Colonic mucosa (tissue), 4 donors: ENCODE data around the gene GAB2. TPM values are rescaled to one million over a fixed set of nuclear protein-coding genes. Genes with fewer than 3 reads are reported as not detected.

Experiments
- DNase-seq: peaks from one replicate; pipeline ENCODE4 v3.0.0-alpha.2; 2020
- H3K27ac ChIP-seq: fragments of 200-600 bp; one replicate; pipeline ENCODE4 v1.8.0; 2021
- H3K27me3 ChIP-seq: fragments of 200-600 bp; one replicate; pipeline ENCODE4 v1.8.0; 2021
- H3K36me3 ChIP-seq: fragments of 200-600 bp; one replicate; pipeline ENCODE4 v1.8.0; 2021
- H3K4me1 ChIP-seq: fragments of 200-600 bp; one replicate; pipeline ENCODE4 v1.8.0; 2021; ENCODE audit warnings: mild to moderate bottlenecking
- H3K4me3 ChIP-seq: fragments of 200-600 bp; one replicate; pipeline ENCODE4 v1.8.0; 2021
- H3K9ac ChIP-seq, 2 donors: one replicate each; pipeline ENCODE4 v1.7.0; 2013; ENCODE audit warnings: control low read depth in 2 of 2, low read depth in 2 of 2, low read length in 2 of 2
- H3K9me3 ChIP-seq: fragments of 200-600 bp; one replicate; pipeline ENCODE4 v1.8.0; 2021
- intact Hi-C: fragments of 100-400 bp; cut with DNase I; formaldehyde crosslinking; loops from one replicate; pipeline ENCODE4 v1.14.1; 2022
- total RNA-seq, 2 donors: library from RNA; stranded (reverse); fragmentation: NEBNext Ultra II Directional in 1 of 2; extraction: Animal tissue kit (Norgen Biotek cat#: 25700) in 1 of 2; gene quantifications; one replicate each; pipeline ENCODE4 v1.2.1, GENCODE V29; 2021
- TF ChIP-seq, protein P1 (sequence below): fragments of 200-600 bp; IDR thresholded peaks from one replicate; pipeline ENCODE4 v1.8.0; 2022; ENCODE audit warnings: antibody characterized with exemption, mild to moderate bottlenecking
- donor health status: healthy.
- donor health status: DM: no; HTN: no; CAD: no.
- donor health status: DM: no; HTN: no; CAD: no.

GAB2 gene
- total RNA-seq, 2 donors from 2014 or later: 20.0 to 21.1 TPM

DNA sequence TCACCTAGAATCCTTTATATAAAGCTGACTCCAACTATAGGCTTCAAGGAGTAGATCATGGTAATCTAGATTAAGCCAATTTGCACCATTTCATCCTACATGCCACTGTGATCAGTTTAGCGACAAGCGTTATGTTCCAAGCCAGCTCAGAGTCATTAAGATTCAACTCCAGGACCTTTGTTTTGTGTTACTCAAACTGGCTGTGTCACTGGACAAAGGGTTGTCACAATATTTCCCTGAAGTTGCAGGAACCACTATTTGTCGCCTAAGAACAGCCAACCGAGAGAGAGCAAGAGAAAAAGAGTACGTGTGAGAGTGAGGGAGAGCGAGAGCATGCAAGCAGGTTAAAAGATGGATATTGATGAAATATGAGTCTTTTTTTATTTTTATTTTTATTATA, 124.1 kb downstream of the GAB2 start:
- Histone ChIP-seq H3K9me3 (no peaks in the 10 kb centered on the region), H3K27ac (no peak overlapping the region), H3K4me1 (no peaks in the 10 kb centered on the region), H3K4me3 (no peak overlapping the region), H3K36me3 (no peaks in the 10 kb centered on the region), H3K9ac (no peak overlapping the region), H3K27me3 (no peaks in the 10 kb centered on the region)
- no peak for DNase-seq
- TF ChIP-seq, protein P1, sequence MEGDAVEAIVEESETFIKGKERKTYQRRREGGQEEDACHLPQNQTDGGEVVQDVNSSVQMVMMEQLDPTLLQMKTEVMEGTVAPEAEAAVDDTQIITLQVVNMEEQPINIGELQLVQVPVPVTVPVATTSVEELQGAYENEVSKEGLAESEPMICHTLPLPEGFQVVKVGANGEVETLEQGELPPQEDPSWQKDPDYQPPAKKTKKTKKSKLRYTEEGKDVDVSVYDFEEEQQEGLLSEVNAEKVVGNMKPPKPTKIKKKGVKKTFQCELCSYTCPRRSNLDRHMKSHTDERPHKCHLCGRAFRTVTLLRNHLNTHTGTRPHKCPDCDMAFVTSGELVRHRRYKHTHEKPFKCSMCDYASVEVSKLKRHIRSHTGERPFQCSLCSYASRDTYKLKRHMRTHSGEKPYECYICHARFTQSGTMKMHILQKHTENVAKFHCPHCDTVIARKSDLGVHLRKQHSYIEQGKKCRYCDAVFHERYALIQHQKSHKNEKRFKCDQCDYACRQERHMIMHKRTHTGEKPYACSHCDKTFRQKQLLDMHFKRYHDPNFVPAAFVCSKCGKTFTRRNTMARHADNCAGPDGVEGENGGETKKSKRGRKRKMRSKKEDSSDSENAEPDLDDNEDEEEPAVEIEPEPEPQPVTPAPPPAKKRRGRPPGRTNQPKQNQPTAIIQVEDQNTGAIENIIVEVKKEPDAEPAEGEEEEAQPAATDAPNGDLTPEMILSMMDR: no peak
- intact Hi-C loops: no loop called here

DNA sequence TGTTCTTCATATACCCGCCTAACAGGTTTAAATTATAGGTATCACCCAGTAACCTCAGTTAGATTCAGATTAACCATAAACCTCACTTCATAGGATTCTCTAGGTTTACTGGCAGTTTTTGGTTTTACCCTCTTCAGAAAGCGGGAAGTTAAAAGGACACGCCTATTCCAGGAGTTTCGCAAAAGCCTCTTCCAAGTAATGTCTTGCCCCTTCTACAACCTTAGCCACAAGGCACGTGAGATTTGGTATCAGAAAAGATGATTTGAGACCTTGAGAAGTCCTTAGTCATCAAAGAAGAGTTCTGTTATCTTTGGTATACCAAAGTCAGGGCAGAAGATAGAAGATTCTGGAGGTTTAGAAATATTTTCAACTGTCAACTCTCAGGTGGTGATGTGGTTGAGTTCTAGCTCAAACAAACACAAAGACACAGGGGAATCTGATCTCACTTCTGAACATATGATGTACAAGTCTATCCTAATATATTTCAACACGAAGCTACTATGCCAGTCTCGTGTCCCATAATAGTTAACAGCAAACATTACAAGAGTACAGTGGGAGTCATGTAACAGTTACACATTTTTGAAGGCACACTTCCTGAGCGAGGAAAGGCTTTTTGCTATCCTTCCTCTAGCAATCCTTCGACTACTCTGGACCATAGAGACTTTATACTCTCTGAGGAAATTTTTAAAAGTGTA, 125.4 kb downstream of the GAB2 start:
- H3K4me3 ChIP-seq: no peak overlapping the region
- H3K9ac ChIP-seq: no peak overlapping the region
- H3K9me3 ChIP-seq: no peaks in the 10 kb centered on the region
- DNase-seq: no peak
- TF ChIP-seq, protein P1: no peak
- intact Hi-C loops: no loop called here
- no peaks in the 10 kb centered on the region for H3K27me3 ChIP-seq
- H3K27ac ChIP-seq: no peak overlapping the region
- no peaks in the 10 kb centered on the region for H3K36me3 ChIP-seq
- H3K4me1 ChIP-seq: no peaks in the 10 kb centered on the region

DNA sequence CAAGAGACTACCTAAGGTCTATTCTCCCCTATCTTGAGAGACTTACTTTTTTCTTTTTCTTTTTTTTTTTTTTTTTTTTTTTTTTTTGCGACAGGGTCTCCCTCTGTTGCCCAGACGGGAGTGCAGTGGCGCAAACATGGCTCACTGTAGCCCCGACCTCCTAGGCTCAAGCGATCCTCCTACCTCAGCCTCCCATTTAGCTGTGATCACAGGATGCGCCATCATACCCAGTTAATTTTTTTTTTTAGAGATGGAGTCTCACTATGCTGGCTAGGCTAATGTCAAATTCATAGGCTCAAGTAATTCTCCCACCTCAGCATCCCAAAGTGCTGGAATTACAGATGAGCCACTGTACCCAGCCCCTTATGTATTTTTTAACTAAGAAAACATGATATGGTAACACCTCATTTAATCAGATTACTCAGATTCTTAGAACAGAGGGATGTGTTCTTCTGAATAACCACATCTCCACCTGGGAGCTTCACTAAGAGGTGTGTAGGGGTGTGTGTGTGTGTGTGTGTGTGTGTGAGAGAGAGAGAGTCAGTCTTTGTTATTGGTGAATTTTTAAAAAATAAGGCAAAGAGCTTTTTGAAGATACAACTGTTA, 126.0 kb downstream of the GAB2 start:
- no peak overlapping the region for H3K27ac ChIP-seq
- no peaks in the 10 kb centered on the region for H3K4me1 ChIP-seq
- H3K36me3 ChIP-seq: no peaks in the 10 kb centered on the region
- H3K9me3 ChIP-seq: no peaks in the 10 kb centered on the region
- H3K27me3 ChIP-seq: no peaks in the 10 kb centered on the region
- DNase-seq: no peak
- TF ChIP-seq, protein P1: no peak
- no peak overlapping the region for H3K9ac ChIP-seq
- H3K4me3 ChIP-seq: no peak overlapping the region
- intact Hi-C loops: no loop called here

DNA sequence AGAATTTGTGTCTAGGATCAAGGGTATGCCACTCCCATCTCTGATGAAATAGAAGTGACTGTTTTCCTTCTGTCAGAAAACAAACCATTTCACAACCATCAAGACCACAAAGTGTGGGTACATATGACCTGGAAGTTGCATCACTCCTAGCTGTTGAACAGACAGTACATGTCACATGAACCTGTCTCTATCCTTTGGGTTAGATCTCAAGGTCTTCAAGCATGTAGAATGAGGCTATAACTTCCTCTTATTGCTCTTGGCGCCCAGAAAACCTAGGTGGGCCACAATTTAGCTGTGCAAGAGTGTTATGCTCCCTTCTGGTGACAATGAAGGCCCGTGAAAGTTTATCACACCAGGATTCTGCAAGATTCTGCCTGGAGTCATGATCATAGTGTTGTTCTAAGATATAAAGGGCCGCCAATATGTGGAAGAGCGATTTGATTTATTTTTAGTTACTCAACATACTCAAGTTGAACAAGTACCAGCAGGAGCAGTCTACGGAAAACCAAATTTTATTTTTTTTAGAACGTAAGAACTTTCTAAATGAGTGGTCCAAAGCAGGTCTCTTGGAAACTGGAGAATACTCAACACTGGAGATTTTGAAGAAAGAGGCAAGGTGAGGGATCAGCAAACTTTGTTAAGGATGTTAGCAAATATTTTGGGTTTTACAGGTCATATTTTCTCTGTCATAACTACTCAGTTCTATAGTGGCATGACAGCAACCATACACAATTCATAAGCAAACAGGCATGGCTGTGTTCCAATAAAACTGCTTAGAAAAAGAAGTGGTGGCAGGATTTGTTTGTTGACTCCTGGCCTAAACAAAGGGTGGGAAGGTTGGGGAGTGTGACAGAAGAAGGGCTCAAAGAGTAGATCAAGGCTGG, 127.1 kb downstream of the GAB2 start:
- Histone ChIP-seq H3K4me1 (no peaks in the 10 kb centered on the region), H3K9ac (no peak overlapping the region), H3K36me3 (no peaks in the 10 kb centered on the region), H3K27ac (no peak overlapping the region), H3K27me3 (no peaks in the 10 kb centered on the region), H3K9me3 (no peaks in the 10 kb centered on the region), H3K4me3 (no peak overlapping the region)
- no peak for DNase-seq
- TF ChIP-seq, protein P1: no peak
- intact Hi-C loops: no loop called here

DNA sequence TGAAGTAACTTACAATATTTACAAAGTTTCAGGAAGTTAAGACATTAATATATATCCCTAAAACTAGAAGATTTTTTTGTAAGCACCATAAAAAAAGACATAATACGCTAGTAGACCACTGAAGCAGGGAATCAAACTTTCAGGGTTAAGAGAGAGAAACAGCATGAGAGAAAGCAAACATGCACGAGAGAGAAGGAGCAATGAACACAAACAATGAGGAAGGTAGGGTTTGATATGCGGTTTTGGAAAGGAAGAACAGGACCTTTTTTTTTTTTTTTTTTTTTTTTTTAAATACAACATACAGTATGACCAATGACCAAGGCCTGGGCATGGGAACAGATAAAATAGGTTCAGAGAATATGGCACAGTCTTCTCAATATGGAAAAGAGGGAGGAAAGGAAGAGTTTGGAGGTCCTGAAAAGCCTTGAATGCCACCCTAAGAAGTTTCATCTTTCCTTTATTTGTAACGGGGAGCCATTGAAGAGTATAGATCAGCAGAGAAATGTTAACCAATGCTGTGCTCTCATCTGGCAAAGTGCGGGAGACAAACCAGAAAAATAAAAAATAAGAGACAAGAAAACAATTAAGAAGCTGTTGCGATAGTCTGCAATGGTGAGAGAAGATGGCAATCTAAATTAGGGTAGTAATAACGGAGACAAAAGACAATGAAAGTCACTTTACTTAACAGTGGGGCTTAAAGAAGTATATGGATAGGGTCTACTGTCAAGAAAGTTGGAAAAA, 127.9 kb downstream of the GAB2 start:
- H3K36me3 ChIP-seq: no peaks in the 10 kb centered on the region
- TF ChIP-seq, protein P1: no peak
- no peak overlapping the region for H3K4me3 ChIP-seq
- no peak overlapping the region for H3K27ac ChIP-seq
- H3K4me1 ChIP-seq: no peaks in the 10 kb centered on the region
- DNase-seq: no peak
- H3K9ac ChIP-seq: no peak overlapping the region
- intact Hi-C loops: no loop called here
- H3K9me3 ChIP-seq: no peaks in the 10 kb centered on the region
- no peaks in the 10 kb centered on the region for H3K27me3 ChIP-seq
